ENCODE data around the gene MYL5.

DNA sequence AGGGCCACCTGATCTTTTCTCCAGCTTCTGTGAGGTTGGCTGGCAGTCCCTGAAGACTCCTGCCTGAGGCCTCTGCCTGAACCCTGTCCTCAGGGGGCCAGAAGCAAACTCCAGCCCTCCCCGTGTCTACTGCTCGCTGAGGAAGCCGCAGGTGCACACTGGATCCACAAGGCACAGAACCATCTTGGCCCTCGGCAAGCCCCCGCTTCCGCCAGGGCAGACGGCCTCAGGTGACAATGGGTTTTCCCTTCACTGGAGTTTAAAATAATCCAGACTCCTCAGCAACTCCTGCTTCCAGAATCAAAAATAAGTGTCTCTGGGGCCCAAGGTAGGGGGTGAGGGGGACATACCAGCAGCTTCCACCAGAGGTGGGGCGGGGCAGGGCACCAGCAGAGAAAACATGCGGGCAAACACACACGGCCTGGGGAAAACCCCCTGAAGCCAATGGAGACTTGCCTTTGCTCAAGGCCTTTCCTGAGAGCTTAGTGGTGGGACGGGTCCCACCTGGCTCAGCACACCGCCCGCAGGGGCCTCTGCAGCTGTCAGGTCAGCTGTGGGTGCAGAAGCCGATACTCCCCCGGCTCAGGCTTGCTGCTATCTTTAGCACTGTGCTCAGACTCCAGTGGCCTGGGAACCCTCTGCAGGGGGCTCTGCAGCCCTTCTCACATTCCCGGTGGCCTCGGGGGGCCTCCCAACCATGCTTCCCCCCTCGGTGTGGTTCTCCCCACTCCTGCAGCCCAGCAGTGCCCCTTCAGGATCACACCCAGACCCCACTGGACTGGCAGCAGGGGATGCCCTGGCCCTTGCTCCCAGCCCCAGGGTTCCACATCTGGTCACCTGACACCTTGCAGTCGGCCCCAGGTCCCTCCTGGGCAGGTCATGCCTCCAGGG is 1.9 kb downstream of the MYL5 start:
- TF ChIP-seq, protein P1, sequence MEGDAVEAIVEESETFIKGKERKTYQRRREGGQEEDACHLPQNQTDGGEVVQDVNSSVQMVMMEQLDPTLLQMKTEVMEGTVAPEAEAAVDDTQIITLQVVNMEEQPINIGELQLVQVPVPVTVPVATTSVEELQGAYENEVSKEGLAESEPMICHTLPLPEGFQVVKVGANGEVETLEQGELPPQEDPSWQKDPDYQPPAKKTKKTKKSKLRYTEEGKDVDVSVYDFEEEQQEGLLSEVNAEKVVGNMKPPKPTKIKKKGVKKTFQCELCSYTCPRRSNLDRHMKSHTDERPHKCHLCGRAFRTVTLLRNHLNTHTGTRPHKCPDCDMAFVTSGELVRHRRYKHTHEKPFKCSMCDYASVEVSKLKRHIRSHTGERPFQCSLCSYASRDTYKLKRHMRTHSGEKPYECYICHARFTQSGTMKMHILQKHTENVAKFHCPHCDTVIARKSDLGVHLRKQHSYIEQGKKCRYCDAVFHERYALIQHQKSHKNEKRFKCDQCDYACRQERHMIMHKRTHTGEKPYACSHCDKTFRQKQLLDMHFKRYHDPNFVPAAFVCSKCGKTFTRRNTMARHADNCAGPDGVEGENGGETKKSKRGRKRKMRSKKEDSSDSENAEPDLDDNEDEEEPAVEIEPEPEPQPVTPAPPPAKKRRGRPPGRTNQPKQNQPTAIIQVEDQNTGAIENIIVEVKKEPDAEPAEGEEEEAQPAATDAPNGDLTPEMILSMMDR (IDR thresholded peaks at IDR 0.05; ENCODE audit: low read depth, low read length) = no peak
- no peak for TF ChIP-seq POLR2A (IDR thresholded peaks at IDR 0.05; ENCODE audit: extremely low read depth, insufficient read length)
- TF ChIP-seq, protein P2, sequence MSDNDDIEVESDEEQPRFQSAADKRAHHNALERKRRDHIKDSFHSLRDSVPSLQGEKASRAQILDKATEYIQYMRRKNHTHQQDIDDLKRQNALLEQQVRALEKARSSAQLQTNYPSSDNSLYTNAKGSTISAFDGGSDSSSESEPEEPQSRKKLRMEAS (IDR thresholded peaks at IDR 0.05; ENCODE audit: low read depth, low read length) = 0 out of 2 replicates have a peak, but pooled peaks have one; percentile 38
